ENCODE results near the gene ARHGEF28. TPM values are rescaled to one million over a fixed set of nuclear protein-coding genes. Genes with fewer than 3 reads are reported as not detected.

ARHGEF28 gene
- polyA plus RNA-seq, 4 donors = 44.1 to 53.1 (median 50.1) TPM

- DNase-seq (ENCODE audit: low read depth in 4 of 4, low spot score in 3 of 4) = no peak
Observed at GRCh38 chr5:73911761-73912393, 285.9 kb downstream of the ARHGEF28 start.

DNA sequence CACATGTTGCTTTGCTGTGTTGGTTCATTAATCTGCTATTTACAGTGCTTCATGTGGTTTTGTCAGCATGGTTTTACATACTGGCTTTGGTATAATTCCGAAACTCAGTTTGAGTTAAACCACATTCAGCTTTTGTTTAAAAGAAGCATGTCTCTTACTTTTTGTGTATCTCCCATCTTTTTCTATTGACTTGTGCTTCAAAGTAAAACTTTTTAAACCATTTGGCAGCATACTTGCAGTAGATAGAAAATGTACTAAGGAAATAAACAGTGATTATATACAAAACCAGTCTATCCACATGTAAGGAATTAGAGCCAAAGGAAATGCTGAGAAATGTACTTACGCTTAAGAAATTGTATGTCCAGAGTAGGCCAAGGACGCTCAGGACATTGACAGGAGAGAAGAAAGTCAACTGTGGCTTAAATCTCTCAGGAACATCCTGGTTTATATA is 286.9 kb downstream of the ARHGEF28 start:
- DNase-seq (ENCODE audit: low read depth in 4 of 4, low spot score in 3 of 4) = no peak

- DNase-seq (ENCODE audit: low read depth in 4 of 4, low spot score in 3 of 4) = no peak
Observed at GRCh38 chr5:73913971-73914370, 288.0 kb downstream of the ARHGEF28 start.

DNA sequence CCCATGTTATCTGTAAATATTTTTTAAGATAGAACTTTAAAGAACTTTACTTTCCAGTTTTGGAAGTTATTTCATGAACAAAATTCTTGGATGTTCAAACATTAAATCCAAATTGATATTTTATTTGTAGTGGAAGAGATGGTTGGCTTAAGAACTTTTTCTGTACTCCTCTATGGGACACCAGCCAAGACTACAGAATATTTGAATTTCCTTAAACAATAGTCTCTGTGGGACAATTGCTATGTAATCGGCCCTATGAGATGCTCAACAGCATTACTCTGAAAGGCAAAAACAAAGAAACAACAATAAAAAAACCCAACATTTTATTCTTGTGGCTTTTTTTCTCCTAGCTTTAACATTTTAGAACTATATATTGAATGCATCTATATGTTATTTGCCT is 289.3 kb downstream of the ARHGEF28 start:
- no peak for DNase-seq (ENCODE audit: low read depth in 4 of 4, low spot score in 3 of 4)

- DNase-seq (ENCODE audit: low read depth in 4 of 4, low spot score in 3 of 4) = no peak
Observed at GRCh38 chr5:73917433-73917832, 291.4 kb downstream of the ARHGEF28 start.

- no peak for DNase-seq (ENCODE audit: low read depth in 4 of 4, low spot score in 3 of 4)
Observed at GRCh38 chr5:73917891-73918290, 291.9 kb downstream of the ARHGEF28 start.

GRCh38 chr5:73918791-73919221 is 292.8 kb downstream of the ARHGEF28 start:
- no peak for DNase-seq (ENCODE audit: low read depth in 4 of 4, low spot score in 3 of 4)

GRCh38 chr5:73921741-73922140 is 295.7 kb downstream of the ARHGEF28 start:
- DNase-seq (ENCODE audit: low read depth in 4 of 4, low spot score in 3 of 4) = no peak

DNA sequence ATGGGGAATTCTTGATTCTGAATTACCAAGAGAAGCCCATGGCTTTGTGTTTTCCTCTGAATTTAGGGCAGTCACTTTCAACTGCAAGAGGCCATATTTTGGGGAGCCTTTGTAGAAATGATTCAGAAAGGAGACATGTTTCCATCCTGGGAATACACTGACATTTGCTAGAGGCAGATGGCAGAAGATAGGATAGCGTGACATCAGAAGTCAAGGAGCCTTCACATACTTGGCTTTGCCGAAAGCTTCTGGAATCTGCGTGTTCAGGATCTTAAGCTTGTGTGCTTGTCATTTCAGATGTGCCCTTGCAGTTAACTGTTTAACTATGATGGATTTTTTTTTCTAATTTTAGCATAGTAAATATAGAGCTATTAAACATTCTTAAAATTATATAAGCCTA is 296.2 kb downstream of the ARHGEF28 start:
- no peak for DNase-seq (ENCODE audit: low read depth in 4 of 4, low spot score in 3 of 4)

GRCh38 chr5:73922875-73923557 is 297.0 kb downstream of the ARHGEF28 start:
- no peak for DNase-seq (ENCODE audit: low read depth in 4 of 4, low spot score in 3 of 4)

DNA sequence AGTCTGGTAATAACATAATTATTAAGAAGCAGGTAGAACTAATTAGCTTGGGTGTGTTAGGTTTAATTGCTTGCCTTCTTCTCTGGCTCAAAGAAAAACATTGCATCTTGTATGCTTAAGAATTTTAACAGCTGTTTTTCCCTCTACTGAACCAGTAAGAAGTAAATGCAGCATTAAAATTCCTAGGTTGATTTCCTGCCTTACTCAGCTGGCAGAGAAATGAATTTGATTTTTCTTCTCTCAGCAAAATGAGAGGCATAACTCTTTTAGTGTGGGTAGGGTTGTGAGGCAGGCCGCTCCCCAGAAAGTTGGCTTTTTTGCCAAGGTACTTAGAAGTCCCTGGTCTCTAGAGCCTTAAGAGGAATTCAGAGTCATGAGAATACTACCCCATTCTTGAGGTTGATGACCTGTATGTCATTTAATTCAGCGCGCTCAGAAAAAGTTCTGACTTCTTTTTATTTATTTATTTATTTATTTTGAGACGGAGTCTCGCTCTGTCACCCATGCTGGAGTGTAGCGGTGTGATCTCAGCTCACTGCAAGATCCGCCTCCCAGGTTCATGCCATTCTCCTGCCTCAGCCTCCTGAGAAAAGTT is 302.6 kb downstream of the ARHGEF28 start:
- DNase-seq (ENCODE audit: low read depth in 4 of 4, low spot score in 3 of 4) = no peak

- no peak for DNase-seq (ENCODE audit: low read depth in 4 of 4, low spot score in 3 of 4)
Observed at GRCh38 chr5:73935719-73936118, 309.7 kb downstream of the ARHGEF28 start.

DNA sequence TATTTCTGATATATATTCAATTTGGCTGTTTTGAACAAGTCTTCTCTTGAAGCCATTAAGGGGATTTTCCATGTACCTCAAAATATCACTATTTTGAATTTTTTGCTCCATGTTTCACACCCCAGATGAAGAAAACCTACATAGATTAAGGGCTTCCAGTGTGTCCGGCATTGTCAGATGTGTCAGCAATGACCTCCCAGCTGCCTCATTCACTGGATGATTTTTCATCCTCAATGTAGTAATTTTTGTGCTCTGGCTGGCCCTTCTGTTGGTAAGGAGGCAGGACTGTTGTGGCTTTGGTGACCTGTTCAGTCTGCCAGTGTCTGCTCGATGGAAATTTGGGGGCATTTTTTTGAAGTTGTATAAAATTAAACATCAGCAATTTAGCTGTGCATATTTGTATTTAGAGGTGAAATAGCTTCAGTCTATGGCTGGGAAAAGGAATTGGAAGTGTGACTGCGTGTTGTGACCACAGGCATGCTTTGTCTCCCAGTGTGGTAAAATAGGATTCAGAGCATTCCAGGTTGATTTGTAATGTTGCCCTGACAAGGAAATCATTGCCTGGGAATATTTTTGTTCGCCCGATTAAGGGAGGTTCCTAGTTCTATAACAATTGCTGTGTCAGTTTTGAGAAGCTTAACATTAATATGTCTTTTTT is 312.4 kb downstream of the ARHGEF28 start:
- DNase-seq (ENCODE audit: low read depth in 4 of 4, low spot score in 3 of 4) = no peak

GRCh38 chr5:73938938-73939320 is 312.9 kb downstream of the ARHGEF28 start:
- DNase-seq (ENCODE audit: low read depth in 4 of 4, low spot score in 3 of 4) = no peak

DNA sequence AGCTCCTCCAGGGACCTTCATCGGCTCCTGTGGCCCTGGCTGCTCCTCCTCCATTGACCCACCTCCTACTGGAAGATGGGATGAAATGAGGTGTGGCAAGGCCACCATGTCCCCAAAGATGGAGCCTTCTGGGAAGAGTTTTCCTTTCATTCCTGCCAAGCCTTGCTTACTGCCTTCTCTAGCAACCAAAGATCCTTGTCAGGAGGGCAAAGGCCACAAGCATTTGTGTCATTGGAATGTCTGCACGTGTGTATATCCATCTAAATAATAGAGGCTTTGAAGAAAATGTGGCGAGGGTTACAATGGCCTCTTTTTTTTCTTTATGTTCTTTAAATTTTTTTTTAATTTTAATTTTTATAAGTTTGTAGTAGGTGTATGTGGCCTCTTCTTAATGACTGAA is 313.6 kb downstream of the ARHGEF28 start:
- no peak for DNase-seq (ENCODE audit: low read depth in 4 of 4, low spot score in 3 of 4)

DNA sequence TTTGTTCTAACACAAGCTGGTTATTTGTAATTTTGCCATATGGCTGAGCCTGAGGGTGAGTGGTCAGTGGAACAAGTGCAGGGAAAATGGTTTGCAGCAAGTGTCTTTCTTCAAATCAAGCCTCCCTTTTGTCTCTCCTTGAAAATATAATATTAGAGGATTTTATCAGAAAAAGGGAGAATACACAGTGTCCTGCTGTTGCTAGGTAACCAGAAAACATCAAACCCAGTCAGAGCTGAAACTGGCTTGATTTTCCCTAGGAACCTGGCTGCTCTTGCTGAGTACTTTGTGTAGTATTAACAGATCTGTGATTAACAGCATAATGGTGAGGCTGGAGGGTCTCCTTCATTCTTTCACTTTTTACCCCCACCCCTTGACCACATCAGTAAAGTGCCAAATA is 314.0 kb downstream of the ARHGEF28 start:
- no peak for DNase-seq (ENCODE audit: low read depth in 4 of 4, low spot score in 3 of 4)

DNA sequence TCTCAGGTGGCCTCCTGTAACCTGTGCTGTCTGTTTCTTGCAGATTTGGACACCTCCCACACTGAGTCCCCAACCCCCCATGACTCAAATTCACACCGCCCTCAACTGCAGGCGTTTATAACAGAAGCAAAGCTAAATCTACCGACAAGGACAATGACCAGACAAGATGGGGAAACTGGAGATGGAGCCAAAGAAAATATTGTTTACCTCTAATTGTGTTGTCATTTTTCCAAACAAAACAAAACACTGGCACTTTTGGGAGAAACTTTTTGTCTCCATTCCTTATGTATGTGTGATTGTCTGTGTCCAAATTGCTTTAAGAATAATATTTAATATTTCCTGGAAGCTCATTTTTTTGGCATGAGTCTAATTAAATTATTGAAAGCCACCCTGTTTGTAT is 314.8 kb downstream of the ARHGEF28 start:
- no peak for DNase-seq (ENCODE audit: low read depth in 4 of 4, low spot score in 3 of 4)

GRCh38 chr5:73942783-73943182 is 316.8 kb downstream of the ARHGEF28 start:
- no peak for DNase-seq (ENCODE audit: low read depth in 4 of 4, low spot score in 3 of 4)

GRCh38 chr5:73943397-73943796 is 317.4 kb downstream of the ARHGEF28 start:
- no peak for DNase-seq (ENCODE audit: low read depth in 4 of 4, low spot score in 3 of 4)

DNA sequence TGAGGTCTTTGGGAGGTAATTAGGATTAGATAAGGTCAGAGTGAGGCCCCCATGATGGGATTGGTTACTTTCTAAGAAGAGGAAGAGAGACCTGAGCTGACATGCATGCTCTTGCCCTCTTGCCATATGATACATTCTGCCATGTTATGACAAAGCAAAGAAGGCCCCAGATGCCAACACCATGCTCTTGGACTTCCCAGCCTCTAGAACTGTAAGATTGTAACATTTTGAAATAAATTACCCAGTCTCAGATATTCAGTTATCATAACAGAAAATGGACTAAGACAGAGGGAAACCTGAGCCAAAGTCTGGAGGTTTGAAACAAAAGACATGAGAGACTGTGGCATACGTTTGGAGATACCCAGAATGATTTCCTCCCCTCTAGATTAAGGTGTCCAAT is 318.6 kb downstream of the ARHGEF28 start:
- no peak for DNase-seq (ENCODE audit: low read depth in 4 of 4, low spot score in 3 of 4)

DNA sequence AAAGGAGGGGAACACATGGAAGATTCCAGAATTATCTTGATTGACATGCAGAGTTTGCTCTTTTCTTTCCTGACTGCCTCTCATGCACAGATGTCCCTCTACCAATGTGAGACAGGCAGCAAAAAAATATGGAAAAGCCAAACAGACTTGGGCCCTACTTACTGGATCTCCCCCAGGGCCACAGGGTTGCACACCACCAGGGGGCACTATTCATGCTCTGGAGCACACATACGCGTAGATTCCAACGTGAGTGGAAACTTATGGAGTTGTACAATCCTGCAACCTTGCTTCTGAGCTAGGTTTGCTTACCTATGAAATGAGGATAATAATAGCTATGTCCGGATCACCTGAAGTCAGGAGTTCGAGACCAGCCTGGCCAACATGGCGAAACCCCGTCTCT is 319.5 kb downstream of the ARHGEF28 start:
- DNase-seq (ENCODE audit: low read depth in 4 of 4, low spot score in 3 of 4) = no peak

DNA sequence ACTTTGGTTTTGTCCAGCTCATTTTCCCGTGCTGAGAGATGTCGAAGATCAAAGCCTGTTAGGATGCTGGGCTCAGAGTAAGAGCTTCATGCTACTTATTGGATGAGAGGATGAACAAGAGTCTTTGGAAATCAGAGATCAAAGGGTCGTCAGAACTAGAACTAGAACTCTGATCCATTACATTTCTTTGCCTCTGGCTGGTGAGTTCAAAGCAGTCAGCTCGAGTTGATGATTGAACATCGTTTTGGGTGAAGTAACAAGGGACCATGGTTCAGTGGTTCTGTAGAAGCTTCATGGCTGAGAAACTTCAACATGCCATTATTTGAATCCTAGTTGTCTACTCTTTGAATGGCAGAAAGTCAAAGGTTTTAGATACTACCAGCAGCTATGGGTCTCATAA is 320.3 kb downstream of the ARHGEF28 start:
- DNase-seq (ENCODE audit: low read depth in 4 of 4, low spot score in 3 of 4) = no peak

Data from right renal pelvis (tissue), 4 donors.